ENCODE data around the gene MINPP1.
"Not testable (repeated sequence)": the region's sequence is repeated elsewhere in the genome, so short reads cannot be mapped to it uniquely, and the experiment has no call there.

Gene MINPP1

DNA sequence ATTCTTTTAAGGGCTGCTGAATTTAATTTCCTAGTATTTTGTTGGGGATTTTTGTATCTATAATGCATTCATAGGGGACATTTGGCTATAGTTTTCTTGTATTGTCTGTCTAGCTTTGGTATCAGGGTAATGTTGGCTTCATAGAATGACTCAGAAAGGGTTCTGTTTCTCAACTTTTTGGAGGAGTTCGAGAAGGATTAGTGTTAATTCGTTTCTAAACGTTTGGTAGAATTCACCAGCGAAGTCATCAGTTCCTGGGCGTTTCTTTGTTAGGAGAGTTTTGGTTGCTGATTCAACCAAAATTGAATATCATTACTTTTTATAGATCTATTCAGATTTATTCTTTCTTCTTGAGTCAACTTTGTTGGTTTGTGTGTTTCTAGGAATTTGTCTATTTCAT, 9.2 kb upstream of the MINPP1 start:
- not testable (repeated sequence) for H3K36me3 ChIP-seq (ENCODE audit: control insufficient read depth, low read length); H3K4me1 ChIP-seq (ENCODE audit: control insufficient read depth, low read length); H3K4me3 ChIP-seq (ENCODE audit: low read length); H3K9me2 ChIP-seq (replicated peaks; ENCODE audit: control insufficient read depth, low read length); H4K20me1 ChIP-seq (ENCODE audit: control insufficient read depth, insufficient read depth, low read depth, low read length); H3K27ac ChIP-seq (ENCODE audit: low read depth, low read length); H3K9me3 ChIP-seq (ENCODE audit: control insufficient read depth, insufficient read depth, low read length); H3K27me3 ChIP-seq (ENCODE audit: control insufficient read depth, low read length); H3K4me2 ChIP-seq (ENCODE audit: low read length); H3K79me2 ChIP-seq (ENCODE audit: control insufficient read depth, low read length); H3F3A ChIP-seq (ENCODE audit: control insufficient read depth, insufficient read depth)

GRCh38 chr10:87497386-87497785, 7.3 kb upstream of the MINPP1 start:
- not testable (repeated sequence) for H3K9me2 ChIP-seq (replicated peaks; ENCODE audit: control insufficient read depth, low read length); H4K20me1 ChIP-seq (ENCODE audit: control insufficient read depth, insufficient read depth, low read depth, low read length)

DNA sequence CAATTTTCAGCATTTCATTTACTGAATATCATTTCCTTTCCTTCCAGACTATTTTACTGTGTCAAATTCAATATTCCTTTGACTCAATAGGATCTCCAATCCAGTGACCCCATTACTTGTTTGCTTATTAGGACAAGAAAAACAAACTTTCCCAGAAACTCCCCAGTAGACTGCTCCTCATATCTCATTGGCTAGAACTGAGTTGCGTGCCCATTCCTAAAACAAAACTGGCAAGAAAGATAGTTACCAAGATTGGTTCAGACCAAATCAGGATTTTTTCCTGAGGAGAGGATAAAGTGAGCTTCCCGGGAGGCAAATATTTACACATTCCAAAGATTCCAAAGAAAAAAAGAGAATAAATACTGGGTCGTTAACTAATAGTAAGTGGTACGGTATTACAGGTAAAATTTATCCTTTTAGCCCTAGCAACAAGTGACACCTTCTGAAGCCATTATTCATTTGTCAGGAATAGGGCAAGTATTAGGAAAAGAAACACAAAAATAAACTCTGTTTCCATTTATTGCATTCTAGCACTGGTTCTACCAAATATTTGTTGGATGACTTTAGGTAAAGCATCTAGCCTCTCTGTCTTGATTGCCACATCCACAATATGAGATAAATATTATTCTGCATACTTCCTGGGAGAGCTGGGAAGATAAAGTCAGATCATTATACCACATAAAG, 6.4 kb upstream of the MINPP1 start:
- not testable (repeated sequence) for H3K9me2 ChIP-seq (replicated peaks; ENCODE audit: control insufficient read depth, low read length); H3K4me3 ChIP-seq (ENCODE audit: low read length); H3K9me3 ChIP-seq (ENCODE audit: control insufficient read depth, insufficient read depth, low read length); H3K4me2 ChIP-seq (ENCODE audit: low read length); H3K79me2 ChIP-seq (ENCODE audit: control insufficient read depth, low read length); H3K4me1 ChIP-seq (ENCODE audit: control insufficient read depth, low read length); H3F3A ChIP-seq (ENCODE audit: control insufficient read depth, insufficient read depth); H3K36me3 ChIP-seq (ENCODE audit: control insufficient read depth, low read length); H4K20me1 ChIP-seq (ENCODE audit: control insufficient read depth, insufficient read depth, low read depth, low read length); H3K27me3 ChIP-seq (ENCODE audit: control insufficient read depth, low read length); H3K27ac ChIP-seq (ENCODE audit: low read depth, low read length)

More at GRCh38 chr10:87497386-87497785, 7.3 kb upstream of the MINPP1 start:
- H3K9me3 ChIP-seq (ENCODE audit: control insufficient read depth, insufficient read depth, low read length); H3K4me1 ChIP-seq (ENCODE audit: control insufficient read depth, low read length); H3F3A ChIP-seq (ENCODE audit: control insufficient read depth, insufficient read depth); H3K79me2 ChIP-seq (ENCODE audit: control insufficient read depth, low read length); H3K36me3 ChIP-seq (ENCODE audit: control insufficient read depth, low read length); H3K27ac ChIP-seq (ENCODE audit: low read depth, low read length); H3K27me3 ChIP-seq (ENCODE audit: control insufficient read depth, low read length); H3K4me2 ChIP-seq (ENCODE audit: low read length); H3K4me3 ChIP-seq (ENCODE audit: low read length): not testable (repeated sequence)

GRCh38 chr10:87500646-87501048, 4.0 kb upstream of the MINPP1 start:
- Histone ChIP-seq H3K4me2 (ENCODE audit: low read length) (no peak overlapping the region), H3K79me2 (ENCODE audit: control insufficient read depth, low read length) (no peaks in the 10 kb centered on the region), H4K20me1 (ENCODE audit: control insufficient read depth, insufficient read depth, low read depth, low read length) (no peaks in the 10 kb centered on the region), H3K9me3 (ENCODE audit: control insufficient read depth, insufficient read depth, low read length) (no peaks in the 10 kb centered on the region), H3F3A (ENCODE audit: control insufficient read depth, insufficient read depth) (no peaks in the 10 kb centered on the region), H3K4me3 (ENCODE audit: low read length) (no peak overlapping the region), H3K9me2 (replicated peaks; ENCODE audit: control insufficient read depth, low read length) (no peaks in the 10 kb centered on the region), H3K27me3 (ENCODE audit: control insufficient read depth, low read length) (peaks cover 30% of the 10 kb centered on the region), H3K36me3 (ENCODE audit: control insufficient read depth, low read length) (no peaks in the 10 kb centered on the region), H3K4me1 (ENCODE audit: control insufficient read depth, low read length) (peaks cover 13% of the 10 kb centered on the region), H3K27ac (ENCODE audit: low read depth, low read length) (no peak overlapping the region)
- no peak for TF ChIP-seq EZH2phosphoT487 (IDR thresholded peaks at IDR 0.05; ENCODE audit: borderline replicate concordance, low read length)
- TF ChIP-seq, protein P1, sequence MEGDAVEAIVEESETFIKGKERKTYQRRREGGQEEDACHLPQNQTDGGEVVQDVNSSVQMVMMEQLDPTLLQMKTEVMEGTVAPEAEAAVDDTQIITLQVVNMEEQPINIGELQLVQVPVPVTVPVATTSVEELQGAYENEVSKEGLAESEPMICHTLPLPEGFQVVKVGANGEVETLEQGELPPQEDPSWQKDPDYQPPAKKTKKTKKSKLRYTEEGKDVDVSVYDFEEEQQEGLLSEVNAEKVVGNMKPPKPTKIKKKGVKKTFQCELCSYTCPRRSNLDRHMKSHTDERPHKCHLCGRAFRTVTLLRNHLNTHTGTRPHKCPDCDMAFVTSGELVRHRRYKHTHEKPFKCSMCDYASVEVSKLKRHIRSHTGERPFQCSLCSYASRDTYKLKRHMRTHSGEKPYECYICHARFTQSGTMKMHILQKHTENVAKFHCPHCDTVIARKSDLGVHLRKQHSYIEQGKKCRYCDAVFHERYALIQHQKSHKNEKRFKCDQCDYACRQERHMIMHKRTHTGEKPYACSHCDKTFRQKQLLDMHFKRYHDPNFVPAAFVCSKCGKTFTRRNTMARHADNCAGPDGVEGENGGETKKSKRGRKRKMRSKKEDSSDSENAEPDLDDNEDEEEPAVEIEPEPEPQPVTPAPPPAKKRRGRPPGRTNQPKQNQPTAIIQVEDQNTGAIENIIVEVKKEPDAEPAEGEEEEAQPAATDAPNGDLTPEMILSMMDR (IDR thresholded peaks at IDR 0.05; ENCODE audit: low read depth, low read length, poor library complexity, severe bottlenecking): no peak

GRCh38 chr10:87503401-87503800, 1.3 kb upstream of the MINPP1 start:
- Histone ChIP-seq H3K9me2 (replicated peaks; ENCODE audit: control insufficient read depth, low read length) (no peaks in the 10 kb centered on the region), H4K20me1 (ENCODE audit: control insufficient read depth, insufficient read depth, low read depth, low read length) (no peaks in the 10 kb centered on the region), H3K36me3 (ENCODE audit: control insufficient read depth, low read length) (no peaks in the 10 kb centered on the region), H3K27me3 (ENCODE audit: control insufficient read depth, low read length) (peaks cover 50% of the 10 kb centered on the region), H3K9me3 (ENCODE audit: control insufficient read depth, insufficient read depth, low read length) (no peaks in the 10 kb centered on the region), H3K4me3 (ENCODE audit: low read length) (no peak overlapping the region), H3K27ac (ENCODE audit: low read depth, low read length) (no peak overlapping the region), H3K4me2 (ENCODE audit: low read length) (no peak overlapping the region), H3K4me1 (ENCODE audit: control insufficient read depth, low read length) (peaks cover 15% of the 10 kb centered on the region), H3K79me2 (ENCODE audit: control insufficient read depth, low read length) (no peaks in the 10 kb centered on the region), H3F3A (ENCODE audit: control insufficient read depth, insufficient read depth) (no peaks in the 10 kb centered on the region)
- no peak for TF ChIP-seq EZH2phosphoT487 (IDR thresholded peaks at IDR 0.05; ENCODE audit: borderline replicate concordance, low read length)
- TF ChIP-seq, protein P1 (IDR thresholded peaks at IDR 0.05; ENCODE audit: low read depth, low read length, poor library complexity, severe bottlenecking): no peak
